ENCODE data around the gene PSMA7. TPM values are rescaled to one million over a fixed set of nuclear protein-coding genes. Genes with fewer than 3 reads are reported as not detected.
A peak's percentile ranks its signal among the peaks of the same experiment; 100 is the strongest.

Gene PSMA7
- polyA plus RNA-seq, 1 donor (not counting 4 experiments of a cell fraction or from before 2014, with no cell fraction given), result 383 TPM

DNA sequence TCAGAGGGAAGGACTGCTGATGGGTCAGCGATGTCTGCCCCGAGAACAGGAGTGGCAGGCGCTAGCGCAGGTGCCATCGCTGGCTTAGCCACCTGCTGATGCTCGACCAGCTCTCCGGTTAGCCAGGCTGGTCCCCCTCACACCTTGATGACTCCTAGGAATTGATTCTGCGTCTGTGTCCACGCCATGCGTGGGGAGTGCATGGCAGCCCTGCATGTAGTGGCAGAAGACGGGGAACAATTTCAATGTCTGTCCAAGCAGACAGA, 7.0 kb upstream of the PSMA7 start:
- peak overlapping the region; percentile 49 for H3K4me2 ChIP-seq (ENCODE audit: control insufficient read depth, extremely low read depth, insufficient read depth, low read depth, low read length)
- H3K27ac ChIP-seq (ENCODE audit: control insufficient read depth, insufficient read depth, low read length), result no peak overlapping the region

DNA sequence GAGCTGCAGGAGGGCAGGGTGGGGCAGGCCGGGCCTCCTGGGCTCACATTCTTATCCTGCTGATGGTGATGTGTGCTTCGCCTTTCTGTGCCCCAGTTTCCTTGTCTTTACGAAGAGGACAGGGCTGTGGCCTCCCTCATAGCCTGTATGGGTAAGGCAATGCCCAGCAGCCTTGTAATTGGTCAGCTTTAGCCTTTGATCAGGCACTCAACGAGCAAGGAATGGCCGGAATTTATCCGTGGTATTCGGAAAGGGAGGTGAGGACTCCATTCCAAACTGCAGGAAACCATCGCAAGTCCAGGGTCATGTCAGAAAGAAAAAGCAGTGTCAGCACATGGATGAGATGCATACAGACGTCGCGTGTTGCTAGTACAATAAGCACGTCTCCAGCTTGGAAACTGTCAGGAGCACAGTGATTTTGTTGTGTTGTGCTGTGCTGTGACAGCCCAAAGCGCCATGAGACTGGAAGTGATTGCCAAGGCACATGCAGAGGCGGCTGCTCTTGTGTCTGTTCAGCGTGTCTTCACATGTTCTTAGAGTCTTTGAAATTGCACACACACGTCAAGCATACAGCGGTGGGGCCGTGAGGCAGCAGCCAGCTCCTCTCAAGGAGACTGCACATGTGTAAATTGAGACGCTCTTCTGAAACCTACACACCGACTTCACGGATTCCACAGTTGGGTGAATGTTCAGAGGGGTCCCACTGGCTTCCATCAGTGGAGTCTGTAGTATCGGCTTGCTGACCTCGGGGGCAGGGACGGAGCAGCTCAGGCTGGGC, 6.5 kb upstream of the PSMA7 start:
- Histone ChIP-seq H3K27me3 (ENCODE audit: control insufficient read depth, extremely low read depth, insufficient read depth, low read length) (no peaks in the 10 kb centered on the region), H3K9ac (ENCODE audit: control insufficient read depth, extremely low read depth, insufficient read depth, low read length) (peak overlapping the region; percentile 5), H2AFZ (ENCODE audit: control insufficient read depth, low read length) (no peak overlapping the region), H3K4me3 (ENCODE audit: control insufficient read depth in 2 of 3, extremely low read depth in 1 of 3, insufficient read depth in 2 of 3, low read depth in 1 of 3, low read length in 3 of 3) (peak overlapping the region in 1 of 3 experiments; percentile 14), H3K36me3 (ENCODE audit: control insufficient read depth in 2 of 2, extremely low read depth in 1 of 2, insufficient read depth in 2 of 2, low read length in 2 of 2) (peaks cover 10% of the 10 kb centered on the region in 2 experiments), H3K9me3 (ENCODE audit: control insufficient read depth, low read depth, low read length) (no peaks in the 10 kb centered on the region), H3K79me2 (ENCODE audit: control insufficient read depth, insufficient read depth, low read length) (peaks cover 80% of the 10 kb centered on the region), H3K27ac (ENCODE audit: control insufficient read depth, insufficient read depth, low read length) (peak overlapping the region; percentile 10), H3K9me1 (ENCODE audit: control insufficient read depth, extremely low read depth, insufficient read depth, low read length) (peaks cover 22% of the 10 kb centered on the region), H3K4me2 (ENCODE audit: control insufficient read depth, extremely low read depth, insufficient read depth, low read depth, low read length) (peak overlapping the region; percentile 49), H4K20me1 (ENCODE audit: control insufficient read depth, extremely low read depth, insufficient read depth, low read length) (peaks cover 59% of the 10 kb centered on the region), H3K4me1 (ENCODE audit: control insufficient read depth, extremely low read depth, insufficient read depth, low read length) (peaks cover 31% of the 10 kb centered on the region)
- DNase-seq (ENCODE audit: low read depth, low spot score) (peak; percentile 58), FAIRE-seq (peak; percentile 87)
- TF ChIP-seq, protein P1, sequence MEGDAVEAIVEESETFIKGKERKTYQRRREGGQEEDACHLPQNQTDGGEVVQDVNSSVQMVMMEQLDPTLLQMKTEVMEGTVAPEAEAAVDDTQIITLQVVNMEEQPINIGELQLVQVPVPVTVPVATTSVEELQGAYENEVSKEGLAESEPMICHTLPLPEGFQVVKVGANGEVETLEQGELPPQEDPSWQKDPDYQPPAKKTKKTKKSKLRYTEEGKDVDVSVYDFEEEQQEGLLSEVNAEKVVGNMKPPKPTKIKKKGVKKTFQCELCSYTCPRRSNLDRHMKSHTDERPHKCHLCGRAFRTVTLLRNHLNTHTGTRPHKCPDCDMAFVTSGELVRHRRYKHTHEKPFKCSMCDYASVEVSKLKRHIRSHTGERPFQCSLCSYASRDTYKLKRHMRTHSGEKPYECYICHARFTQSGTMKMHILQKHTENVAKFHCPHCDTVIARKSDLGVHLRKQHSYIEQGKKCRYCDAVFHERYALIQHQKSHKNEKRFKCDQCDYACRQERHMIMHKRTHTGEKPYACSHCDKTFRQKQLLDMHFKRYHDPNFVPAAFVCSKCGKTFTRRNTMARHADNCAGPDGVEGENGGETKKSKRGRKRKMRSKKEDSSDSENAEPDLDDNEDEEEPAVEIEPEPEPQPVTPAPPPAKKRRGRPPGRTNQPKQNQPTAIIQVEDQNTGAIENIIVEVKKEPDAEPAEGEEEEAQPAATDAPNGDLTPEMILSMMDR (optimal IDR thresholded peaks at IDR 0.05 in 1 of 3, IDR thresholded peaks at IDR 0.05 in 1 of 3, conservative IDR thresholded peaks at IDR 0.05 in 1 of 3; ENCODE audit: extremely low read depth in 1 of 3, insufficient read depth in 2 of 3, low read length in 3 of 3), result no peak
- no peak for TF ChIP-seq EZH2 (IDR thresholded peaks at IDR 0.05; ENCODE audit: low read length)
- dilution Hi-C loops (cut with MboI; ENCODE audit: extremely low pct_ligation_motif_present, low sequenced_read_pairs), result no loop called here

More for the DNA sequence above, 7.0 kb upstream of the PSMA7 start:
- Histone ChIP-seq H3K9me1 (ENCODE audit: control insufficient read depth, extremely low read depth, insufficient read depth, low read length) (peaks cover 22% of the 10 kb centered on the region), H3K27me3 (ENCODE audit: control insufficient read depth, extremely low read depth, insufficient read depth, low read length) (no peaks in the 10 kb centered on the region), H3K4me1 (ENCODE audit: control insufficient read depth, extremely low read depth, insufficient read depth, low read length) (peaks cover 27% of the 10 kb centered on the region), H3K4me3 (ENCODE audit: control insufficient read depth in 2 of 3, extremely low read depth in 1 of 3, insufficient read depth in 2 of 3, low read depth in 1 of 3, low read length in 3 of 3) (no peak overlapping the region), H4K20me1 (ENCODE audit: control insufficient read depth, extremely low read depth, insufficient read depth, low read length) (peaks cover 56% of the 10 kb centered on the region), H3K36me3 (ENCODE audit: control insufficient read depth in 2 of 2, extremely low read depth in 1 of 2, insufficient read depth in 2 of 2, low read length in 2 of 2) (peaks cover 10 to 11% of the 10 kb centered on the region in 2 experiments), H3K9me3 (ENCODE audit: control insufficient read depth, low read depth, low read length) (no peaks in the 10 kb centered on the region), H2AFZ (ENCODE audit: control insufficient read depth, low read length) (no peak overlapping the region), H3K79me2 (ENCODE audit: control insufficient read depth, insufficient read depth, low read length) (peaks cover 75% of the 10 kb centered on the region), H3K9ac (ENCODE audit: control insufficient read depth, extremely low read depth, insufficient read depth, low read length) (peak overlapping the region; percentile 5)
- FAIRE-seq (no peak), DNase-seq (ENCODE audit: low read depth, low spot score) (no peak)
- TF ChIP-seq EZH2 (IDR thresholded peaks at IDR 0.05; ENCODE audit: low read length), result no peak
- TF ChIP-seq, protein P1 (optimal IDR thresholded peaks at IDR 0.05 in 1 of 3, IDR thresholded peaks at IDR 0.05 in 1 of 3, conservative IDR thresholded peaks at IDR 0.05 in 1 of 3; ENCODE audit: extremely low read depth in 1 of 3, insufficient read depth in 2 of 3, low read length in 3 of 3), result no peak
- dilution Hi-C loops (cut with MboI; ENCODE audit: extremely low pct_ligation_motif_present, low sequenced_read_pairs), result no loop called here

All from keratinocyte (primary cell).